MM.1S (cell line): ENCODE data around the gene TSPEAR.

Source experiments
- DNase-seq: peaks from one replicate; pipeline ENCODE4 v3.0.0-alpha.2; 2015
- H2AFZ ChIP-seq: fragments of 300-600 bp; sonication (generic); 2 replicates; pipeline ENCODE4 v1.6.0; 2016; ENCODE audit warnings: antibody characterized with exemption, low read length
- H3F3A ChIP-seq: fragments of 300-600 bp; sonication (generic); 2 replicates; pipeline ENCODE4 v1.6.1; 2016; ENCODE audit warnings: mild to moderate bottlenecking, antibody characterized with exemption, low read length, moderate library complexity, mixed read lengths; ENCODE audit not compliant: insufficient read depth
- H3K27ac ChIP-seq: fragments of 300-600 bp; sonication (generic); 2 replicates; pipeline ENCODE4 v1.5.1; 2016; ENCODE audit warnings: mild to moderate bottlenecking, low read length
- H3K27me3 ChIP-seq: fragments of 300-600 bp; sonication (generic); replicated peaks from 2 replicates; pipeline ENCODE4 v1.6.0; 2016; ENCODE audit warnings: low read length; ENCODE audit not compliant: insufficient read depth
- H3K36me3 ChIP-seq: fragments of 300-600 bp; sonication (generic); replicated peaks from 2 replicates; pipeline ENCODE4 v1.6.1; 2016; ENCODE audit warnings: mild to moderate bottlenecking, low read length, mixed read lengths; ENCODE audit not compliant: insufficient read depth
- H3K4me1 ChIP-seq: fragments of 300-600 bp; sonication (generic); 2 replicates; pipeline ENCODE4 v1.6.1; 2016; ENCODE audit warnings: low read length, mixed read lengths
- H3K4me2 ChIP-seq: fragments of 300-600 bp; sonication (generic); 2 replicates; pipeline ENCODE4 v1.6.0; 2016; ENCODE audit warnings: low read depth, low read length
- H3K4me3 ChIP-seq: fragments of 300-600 bp; sonication (generic); 2 replicates; pipeline ENCODE4 v1.5.1; 2016; ENCODE audit warnings: low read length, mixed read lengths
- H3K79me2 ChIP-seq: fragments of 300-600 bp; sonication (generic); 2 replicates; pipeline ENCODE4 v1.6.1; 2016; ENCODE audit warnings: mixed run types, low read length, mixed read lengths
- H3K9ac ChIP-seq: fragments of 300-600 bp; sonication (generic); 2 replicates; pipeline ENCODE4 v1.6.1; 2016; ENCODE audit warnings: low read length, mixed read lengths
- H3K9me2 ChIP-seq: fragments of 300-600 bp; sonication (generic); replicated peaks from 2 replicates; pipeline ENCODE4 v1.6.1; 2016; ENCODE audit warnings: mild to moderate bottlenecking, low read length, mixed read lengths; ENCODE audit not compliant: insufficient read depth
- H3K9me3 ChIP-seq: fragments of 300-600 bp; sonication (generic); replicated peaks from 2 replicates; pipeline ENCODE4 v1.6.1; 2016; ENCODE audit warnings: mild to moderate bottlenecking, low read length, mixed read lengths; ENCODE audit not compliant: insufficient read depth
- H4K20me1 ChIP-seq: fragments of 300-600 bp; sonication (generic); 2 replicates; pipeline ENCODE4 v1.6.1; 2016; ENCODE audit warnings: mild to moderate bottlenecking, low read length, moderate library complexity, mixed read lengths; ENCODE audit not compliant: insufficient read depth
- EZH2 ChIP-seq: fragments of 300-600 bp; sonication (generic); optimal IDR thresholded peaks from 2 replicates; pipeline ENCODE3; 2017; ENCODE audit warnings: low read depth, mild to moderate bottlenecking, antibody characterized with exemption, low read length, mixed read lengths
- EZH2phosphoT487 ChIP-seq: fragments of 300-600 bp; sonication (generic); IDR thresholded peaks from 2 replicates; pipeline ENCODE4 v1.6.1; 2018; ENCODE audit warnings: antibody characterized with exemption, low read length
- TF ChIP-seq, protein P1 (sequence below): fragments of 300-600 bp; sonication (generic); IDR thresholded peaks from 2 replicates; pipeline ENCODE4 v1.5.1; 2016; ENCODE audit warnings: antibody characterized with exemption, low read length, mixed read lengths

The TSPEAR gene

DNA sequence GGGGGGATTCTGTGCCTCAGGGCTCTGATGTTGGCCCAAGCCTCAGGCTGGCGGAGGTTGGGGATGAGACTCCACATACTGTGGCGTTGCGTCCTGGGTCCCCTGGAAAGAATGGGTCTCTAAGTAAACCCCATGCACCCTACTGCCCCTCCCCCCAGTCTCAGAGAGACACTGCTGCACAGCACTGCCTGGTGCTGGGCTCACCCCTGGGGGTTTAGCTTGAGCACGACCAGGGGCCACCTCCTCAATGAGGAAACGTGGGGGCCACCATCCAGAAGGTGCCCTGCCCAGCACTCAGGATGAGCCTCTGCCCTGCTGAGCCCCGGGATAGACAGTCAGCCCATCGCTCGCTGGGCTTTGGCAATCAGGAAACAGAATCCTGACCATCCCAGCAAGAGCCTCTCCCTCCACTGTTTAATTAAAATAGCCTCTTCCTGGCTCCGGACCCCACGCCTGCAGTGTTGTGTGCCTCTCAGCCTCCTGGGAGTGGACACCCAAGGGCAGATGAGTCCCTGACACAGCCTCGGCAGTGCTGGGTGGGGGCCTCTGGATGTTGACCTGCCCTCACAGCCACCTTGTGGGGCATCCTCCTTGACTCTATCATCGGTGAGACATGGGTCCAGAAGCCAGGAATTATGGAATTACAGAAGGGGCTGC lies 141.4 kb downstream of the TSPEAR start:
- Histone ChIP-seq H3K27me3 (peaks cover 94% of the 10 kb centered on the region), H3K4me2 (no peak overlapping the region), H3K27ac (no peak overlapping the region), H3F3A (no peaks in the 10 kb centered on the region), H3K9me2 (no peaks in the 10 kb centered on the region), H3K4me3 (no peak overlapping the region), H3K9me3 (no peaks in the 10 kb centered on the region), H4K20me1 (no peaks in the 10 kb centered on the region), H3K36me3 (no peaks in the 10 kb centered on the region), H3K9ac (no peak overlapping the region), H2AFZ (no peak overlapping the region), H3K4me1 (no peaks in the 10 kb centered on the region), H3K79me2 (no peaks in the 10 kb centered on the region)
- no peak for DNase-seq
- TF ChIP-seq EZH2 (no peak), EZH2phosphoT487 (no peak)
- TF ChIP-seq, protein P1, sequence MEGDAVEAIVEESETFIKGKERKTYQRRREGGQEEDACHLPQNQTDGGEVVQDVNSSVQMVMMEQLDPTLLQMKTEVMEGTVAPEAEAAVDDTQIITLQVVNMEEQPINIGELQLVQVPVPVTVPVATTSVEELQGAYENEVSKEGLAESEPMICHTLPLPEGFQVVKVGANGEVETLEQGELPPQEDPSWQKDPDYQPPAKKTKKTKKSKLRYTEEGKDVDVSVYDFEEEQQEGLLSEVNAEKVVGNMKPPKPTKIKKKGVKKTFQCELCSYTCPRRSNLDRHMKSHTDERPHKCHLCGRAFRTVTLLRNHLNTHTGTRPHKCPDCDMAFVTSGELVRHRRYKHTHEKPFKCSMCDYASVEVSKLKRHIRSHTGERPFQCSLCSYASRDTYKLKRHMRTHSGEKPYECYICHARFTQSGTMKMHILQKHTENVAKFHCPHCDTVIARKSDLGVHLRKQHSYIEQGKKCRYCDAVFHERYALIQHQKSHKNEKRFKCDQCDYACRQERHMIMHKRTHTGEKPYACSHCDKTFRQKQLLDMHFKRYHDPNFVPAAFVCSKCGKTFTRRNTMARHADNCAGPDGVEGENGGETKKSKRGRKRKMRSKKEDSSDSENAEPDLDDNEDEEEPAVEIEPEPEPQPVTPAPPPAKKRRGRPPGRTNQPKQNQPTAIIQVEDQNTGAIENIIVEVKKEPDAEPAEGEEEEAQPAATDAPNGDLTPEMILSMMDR, result no peak

DNA sequence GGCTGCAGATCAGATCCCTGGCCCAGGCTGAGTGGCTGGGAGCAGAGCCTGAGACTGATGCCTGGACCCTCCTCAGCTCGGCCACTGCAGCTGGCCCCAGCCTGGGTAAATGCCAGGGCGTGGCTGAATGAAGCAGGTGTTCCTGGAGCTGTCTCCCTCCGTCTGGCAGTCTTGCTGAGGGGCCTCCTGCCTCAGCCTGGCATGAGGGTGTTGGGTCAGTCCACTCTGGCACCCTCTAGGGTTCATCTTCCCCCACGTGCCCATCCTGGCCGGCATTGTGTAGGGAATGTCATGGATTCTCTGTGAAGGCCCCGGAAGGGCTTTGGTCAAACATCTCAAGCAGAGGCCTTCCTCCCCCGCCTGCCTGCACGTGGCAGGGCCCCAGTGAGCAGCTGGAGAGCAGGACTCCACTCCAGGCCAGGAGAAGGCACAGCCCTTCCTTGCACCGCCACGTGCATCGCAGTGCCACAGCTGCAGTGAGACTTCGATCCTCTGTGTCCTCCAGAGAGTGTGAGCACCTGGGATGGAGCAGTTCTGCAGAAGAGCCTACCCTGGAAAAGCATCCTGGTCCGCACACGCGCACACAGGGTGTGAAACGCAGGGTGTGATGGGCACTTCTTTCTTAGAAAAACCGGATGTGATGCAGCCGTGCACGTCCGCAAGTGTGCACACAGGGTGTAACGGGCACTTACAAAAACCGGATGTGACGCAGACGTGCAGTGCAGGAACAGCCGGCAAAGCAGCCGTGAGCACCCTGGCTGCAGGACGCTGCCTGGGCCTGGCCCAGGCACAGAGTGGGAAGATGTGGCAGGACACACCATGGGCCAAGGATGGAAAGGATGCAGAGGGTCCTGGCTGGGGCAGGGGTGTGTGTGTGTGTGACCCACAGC lies 142.5 kb downstream of the TSPEAR start:
- no peak for DNase-seq

DNA sequence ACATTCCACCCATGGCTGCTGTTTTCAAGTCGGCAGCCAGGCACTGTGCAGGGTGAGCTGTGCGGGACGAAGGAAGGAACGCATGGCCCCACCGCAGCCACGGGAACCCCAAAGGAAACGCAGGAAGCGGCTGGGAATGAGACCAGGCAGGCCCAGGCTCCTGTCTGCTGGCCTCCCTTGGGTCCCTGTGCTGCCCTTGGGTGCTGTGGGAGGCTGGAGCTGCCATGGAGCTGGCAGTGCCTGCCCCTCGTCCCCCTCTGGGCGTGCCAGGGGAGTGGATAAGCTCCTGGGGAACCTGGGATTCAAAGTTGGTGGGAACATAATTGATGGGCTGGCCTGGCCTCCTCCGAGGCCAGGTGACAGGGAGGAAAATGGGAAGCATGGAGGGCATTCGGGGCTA lies 143.1 kb downstream of the TSPEAR start:
- no peak overlapping the region for H3K9ac ChIP-seq
- no peak overlapping the region for H3K4me2 ChIP-seq
- no peaks in the 10 kb centered on the region for H4K20me1 ChIP-seq
- H3F3A ChIP-seq, result no peaks in the 10 kb centered on the region
- no peaks in the 10 kb centered on the region for H3K9me3 ChIP-seq
- H3K27ac ChIP-seq, result no peak overlapping the region
- H3K27me3 ChIP-seq, result peaks cover 99% of the 10 kb centered on the region
- no peak overlapping the region for H2AFZ ChIP-seq
- H3K9me2 ChIP-seq, result no peaks in the 10 kb centered on the region
- no peaks in the 10 kb centered on the region for H3K79me2 ChIP-seq
- DNase-seq, result no peak
- H3K4me3 ChIP-seq, result no peak overlapping the region
- no peaks in the 10 kb centered on the region for H3K4me1 ChIP-seq
- H3K36me3 ChIP-seq, result no peaks in the 10 kb centered on the region
- TF ChIP-seq, protein P1, result no peak
- TF ChIP-seq EZH2phosphoT487 (no peak), EZH2 (no peak)

More for the DNA sequence above, 142.5 kb downstream of the TSPEAR start:
- no peak for TF ChIP-seq EZH2
- no peak overlapping the region for H2AFZ ChIP-seq
- no peaks in the 10 kb centered on the region for H3K79me2 ChIP-seq
- H3F3A ChIP-seq, result no peaks in the 10 kb centered on the region
- no peaks in the 10 kb centered on the region for H3K9me2 ChIP-seq
- no peaks in the 10 kb centered on the region for H3K4me1 ChIP-seq
- H3K27ac ChIP-seq, result no peak overlapping the region
- H3K27me3 ChIP-seq, result peaks cover 96% of the 10 kb centered on the region
- no peak overlapping the region for H3K4me3 ChIP-seq
- H3K9ac ChIP-seq, result no peak overlapping the region
- no peaks in the 10 kb centered on the region for H3K36me3 ChIP-seq
- H3K4me2 ChIP-seq, result no peak overlapping the region
- no peaks in the 10 kb centered on the region for H3K9me3 ChIP-seq
- no peaks in the 10 kb centered on the region for H4K20me1 ChIP-seq
